Prostate gland (tissue), 2 donors: ENCODE results near the gene PDE11A.

Source experiments
- CTCF ChIP-seq, 4 experiments: fragments of 200-600 bp in 2 of 4; fragments of 450-650 bp in 2 of 4; sonication (generic) in 2 of 4; IDR thresholded peaks; 1 replicate in 3 of 4; 2 replicates in 1 of 4; pipeline ENCODE4 v1.5.1; 2016 to 2019; ENCODE audit warnings: antibody characterized with exemption in 4 of 4, mild to moderate bottlenecking in 2 of 4, moderate library complexity in 2 of 4
- POLR2A ChIP-seq: fragments of 450-650 bp; IDR thresholded peaks from one replicate; pipeline ENCODE4 v1.6.1; 2016; ENCODE audit warnings: antibody characterized with exemption, mild to moderate bottlenecking

GRCh38 chr2:177673602-177674595, 398.7 kb downstream of the PDE11A start:
- no peak for TF ChIP-seq POLR2A
- no peak for TF ChIP-seq CTCF (IDR thresholded peaks at IDR 0.05)
